Loucy (cell line): ENCODE measurements around the gene MAML2.

Experiments
- EZH2phosphoT487 ChIP-seq: fragments of 200-600 bp; IDR thresholded peaks from 2 replicates; pipeline ENCODE4 v1.6.1; 2018; ENCODE audit warnings: antibody characterized with exemption, mild to moderate bottlenecking, moderate library complexity, borderline replicate concordance
- TF ChIP-seq, protein P1 (sequence below): fragments of 200-600 bp; sonication (generic); conservative IDR thresholded peaks from 2 replicates; pipeline ENCODE4 v1.5.1; 2014; ENCODE audit warnings: mild to moderate bottlenecking, antibody characterized with exemption, low read length

DNA sequence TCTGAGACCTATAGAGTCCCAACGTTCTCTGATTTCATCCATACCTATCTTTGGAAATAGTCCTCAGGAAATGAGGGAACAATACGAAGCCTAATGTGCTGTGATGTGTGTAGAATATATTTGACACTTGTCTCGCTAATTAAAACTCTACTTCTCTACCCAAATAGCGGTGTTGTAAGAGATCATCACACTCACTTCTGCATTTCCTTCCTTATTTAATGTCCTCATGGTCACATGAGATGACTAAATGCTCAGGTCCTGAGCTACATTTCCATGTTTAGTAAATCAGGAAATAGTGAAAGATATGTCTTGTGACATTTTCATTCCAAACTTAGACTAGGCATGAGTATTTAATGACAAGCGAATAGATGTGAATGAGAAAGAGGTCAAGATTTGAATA lies 112.3 kb downstream of the MAML2 start:
- TF ChIP-seq, protein P1, sequence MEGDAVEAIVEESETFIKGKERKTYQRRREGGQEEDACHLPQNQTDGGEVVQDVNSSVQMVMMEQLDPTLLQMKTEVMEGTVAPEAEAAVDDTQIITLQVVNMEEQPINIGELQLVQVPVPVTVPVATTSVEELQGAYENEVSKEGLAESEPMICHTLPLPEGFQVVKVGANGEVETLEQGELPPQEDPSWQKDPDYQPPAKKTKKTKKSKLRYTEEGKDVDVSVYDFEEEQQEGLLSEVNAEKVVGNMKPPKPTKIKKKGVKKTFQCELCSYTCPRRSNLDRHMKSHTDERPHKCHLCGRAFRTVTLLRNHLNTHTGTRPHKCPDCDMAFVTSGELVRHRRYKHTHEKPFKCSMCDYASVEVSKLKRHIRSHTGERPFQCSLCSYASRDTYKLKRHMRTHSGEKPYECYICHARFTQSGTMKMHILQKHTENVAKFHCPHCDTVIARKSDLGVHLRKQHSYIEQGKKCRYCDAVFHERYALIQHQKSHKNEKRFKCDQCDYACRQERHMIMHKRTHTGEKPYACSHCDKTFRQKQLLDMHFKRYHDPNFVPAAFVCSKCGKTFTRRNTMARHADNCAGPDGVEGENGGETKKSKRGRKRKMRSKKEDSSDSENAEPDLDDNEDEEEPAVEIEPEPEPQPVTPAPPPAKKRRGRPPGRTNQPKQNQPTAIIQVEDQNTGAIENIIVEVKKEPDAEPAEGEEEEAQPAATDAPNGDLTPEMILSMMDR: no peak
- no peak for TF ChIP-seq EZH2phosphoT487
